OCI-LY1 (cell line): Measurements from ENCODE around the gene MAPKAPK3.

Experiments
- H2AFZ ChIP-seq: fragments of 200-600 bp; sonication (generic), shearing (Covaris generic); 2 replicates; pipeline ENCODE4 v1.6.0; 2014; ENCODE audit warnings: antibody characterized with exemption, mild to moderate bottlenecking, low read length
- H3F3A ChIP-seq: fragments of 200-600 bp; sonication (generic), shearing (Covaris generic); 2 replicates; pipeline ENCODE4 v1.6.0; 2014; ENCODE audit warnings: mild to moderate bottlenecking, antibody characterized with exemption, low read length, moderate library complexity; ENCODE audit not compliant: insufficient read depth
- H3K27ac ChIP-seq: fragments of 200-600 bp; sonication (generic); 2 replicates; pipeline ENCODE4 v1.5.1; 2014; ENCODE audit warnings: low read length, mixed run types, mild to moderate bottlenecking, low read depth; ENCODE audit not compliant: poor library complexity, severe bottlenecking
- H3K27me3 ChIP-seq: fragments of 200-600 bp; sonication (generic); 2 replicates; pipeline ENCODE4 v1.6.0; 2014; ENCODE audit warnings: antibody characterized with exemption, mild to moderate bottlenecking, low read length, moderate library complexity; ENCODE audit not compliant: insufficient read depth
- H3K36me3 ChIP-seq: fragments of 200-600 bp; sonication (generic); 2 replicates; pipeline ENCODE4 v1.6.1; 2014; ENCODE audit warnings: mild to moderate bottlenecking, antibody characterized with exemption, low read length, moderate library complexity, mixed read lengths; ENCODE audit not compliant: insufficient read depth
- H3K4me1 ChIP-seq: fragments of 200-600 bp; sonication (generic); 2 replicates; pipeline ENCODE4 v1.5.1; 2014; ENCODE audit warnings: mild to moderate bottlenecking, low read length, moderate library complexity; ENCODE audit not compliant: insufficient read depth, severe bottlenecking
- H3K4me2 ChIP-seq: fragments of 200-600 bp; sonication (generic), shearing (Covaris generic); 2 replicates; pipeline ENCODE4 v1.6.1; 2014; ENCODE audit warnings: low read length
- H3K4me3 ChIP-seq: fragments of 200-600 bp; sonication (generic); 2 replicates; pipeline ENCODE4 v1.5.1; 2014; ENCODE audit warnings: low read length, low read depth, mild to moderate bottlenecking, mixed read lengths; ENCODE audit not compliant: poor library complexity, severe bottlenecking
- H3K79me2 ChIP-seq: fragments of 200-600 bp; shearing (Covaris generic); 2 replicates; pipeline ENCODE4 v1.6.1; 2016; ENCODE audit warnings: mixed run types, low read length, mixed read lengths; ENCODE audit not compliant: insufficient read depth
- H3K9ac ChIP-seq: fragments of 200-600 bp; sonication (generic), shearing (Covaris generic); 2 replicates; pipeline ENCODE4 v1.6.1; 2014; ENCODE audit warnings: mild to moderate bottlenecking, low read length, mixed read lengths
- H3K9me2 ChIP-seq: fragments of 200-600 bp; sonication (generic), shearing (Covaris generic); 2 replicates; pipeline ENCODE4 v1.6.1; 2014; ENCODE audit warnings: low read depth, mild to moderate bottlenecking, low read length, mixed read lengths
- H3K9me3 ChIP-seq: fragments of 200-600 bp; shearing (Covaris generic); 2 replicates; pipeline ENCODE4 v1.6.1; 2014; ENCODE audit warnings: low read length, mixed read lengths
- H4K20me1 ChIP-seq: fragments of 200-600 bp; sonication (generic), shearing (Covaris generic); 2 replicates; pipeline ENCODE4 v1.6.0; 2016; ENCODE audit warnings: mild to moderate bottlenecking, low read length; ENCODE audit not compliant: insufficient read depth
- EZH2 ChIP-seq: fragments of 200-600 bp; sonication (generic), shearing (Covaris generic); IDR thresholded peaks from 2 replicates; pipeline ENCODE4 v1.8.0; 2017; ENCODE audit warnings: borderline replicate concordance, mixed run types, mild to moderate bottlenecking, antibody characterized with exemption, low read length, moderate library complexity, mixed read lengths
- TF ChIP-seq, protein P1 (sequence below): fragments of 200-600 bp; sonication (generic), shearing (Covaris generic); IDR thresholded peaks from 2 replicates; pipeline ENCODE4 v1.5.1; 2017; ENCODE audit warnings: mild to moderate bottlenecking, antibody characterized with exemption, low read length, moderate library complexity, mixed read lengths

MAPKAPK3 gene

DNA sequence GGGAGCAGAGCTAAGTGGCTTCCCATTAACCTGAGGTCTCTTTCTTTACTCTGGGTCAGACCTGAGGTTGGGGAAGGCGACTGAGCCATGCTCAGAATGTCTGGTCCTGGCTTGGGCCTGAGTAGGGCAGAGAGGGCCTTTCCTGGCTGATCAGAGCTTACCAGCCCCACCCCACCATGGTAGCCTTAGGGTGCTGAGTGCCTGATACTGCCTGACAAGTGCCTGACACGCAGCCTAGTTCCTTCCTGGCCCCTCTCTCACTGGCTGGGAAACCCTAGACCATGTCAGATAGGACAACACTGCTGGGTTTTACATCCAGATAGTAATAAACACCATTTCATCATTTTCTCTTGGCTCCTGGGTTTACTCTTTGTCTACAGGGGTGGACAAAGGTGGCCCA lies 32.0 kb downstream of the MAPKAPK3 start:
- Histone ChIP-seq H3K36me3 (no peaks in the 10 kb centered on the region), H3K4me3 (no peak overlapping the region), H3K27ac (no peak overlapping the region), H3K9me2 (no peaks in the 10 kb centered on the region), H3K4me2 (no peak overlapping the region), H3K9ac (no peak overlapping the region), H3K9me3 (no peaks in the 10 kb centered on the region), H4K20me1 (no peaks in the 10 kb centered on the region), H3K79me2 (no peaks in the 10 kb centered on the region), H3K27me3 (no peaks in the 10 kb centered on the region; the same call in 1 of the 2 replicates), H2AFZ (no peak overlapping the region), H3F3A (no peaks in the 10 kb centered on the region), H3K4me1 (no peaks in the 10 kb centered on the region)
- TF ChIP-seq, protein P1, sequence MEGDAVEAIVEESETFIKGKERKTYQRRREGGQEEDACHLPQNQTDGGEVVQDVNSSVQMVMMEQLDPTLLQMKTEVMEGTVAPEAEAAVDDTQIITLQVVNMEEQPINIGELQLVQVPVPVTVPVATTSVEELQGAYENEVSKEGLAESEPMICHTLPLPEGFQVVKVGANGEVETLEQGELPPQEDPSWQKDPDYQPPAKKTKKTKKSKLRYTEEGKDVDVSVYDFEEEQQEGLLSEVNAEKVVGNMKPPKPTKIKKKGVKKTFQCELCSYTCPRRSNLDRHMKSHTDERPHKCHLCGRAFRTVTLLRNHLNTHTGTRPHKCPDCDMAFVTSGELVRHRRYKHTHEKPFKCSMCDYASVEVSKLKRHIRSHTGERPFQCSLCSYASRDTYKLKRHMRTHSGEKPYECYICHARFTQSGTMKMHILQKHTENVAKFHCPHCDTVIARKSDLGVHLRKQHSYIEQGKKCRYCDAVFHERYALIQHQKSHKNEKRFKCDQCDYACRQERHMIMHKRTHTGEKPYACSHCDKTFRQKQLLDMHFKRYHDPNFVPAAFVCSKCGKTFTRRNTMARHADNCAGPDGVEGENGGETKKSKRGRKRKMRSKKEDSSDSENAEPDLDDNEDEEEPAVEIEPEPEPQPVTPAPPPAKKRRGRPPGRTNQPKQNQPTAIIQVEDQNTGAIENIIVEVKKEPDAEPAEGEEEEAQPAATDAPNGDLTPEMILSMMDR, result no peak
- no peak for TF ChIP-seq EZH2

DNA sequence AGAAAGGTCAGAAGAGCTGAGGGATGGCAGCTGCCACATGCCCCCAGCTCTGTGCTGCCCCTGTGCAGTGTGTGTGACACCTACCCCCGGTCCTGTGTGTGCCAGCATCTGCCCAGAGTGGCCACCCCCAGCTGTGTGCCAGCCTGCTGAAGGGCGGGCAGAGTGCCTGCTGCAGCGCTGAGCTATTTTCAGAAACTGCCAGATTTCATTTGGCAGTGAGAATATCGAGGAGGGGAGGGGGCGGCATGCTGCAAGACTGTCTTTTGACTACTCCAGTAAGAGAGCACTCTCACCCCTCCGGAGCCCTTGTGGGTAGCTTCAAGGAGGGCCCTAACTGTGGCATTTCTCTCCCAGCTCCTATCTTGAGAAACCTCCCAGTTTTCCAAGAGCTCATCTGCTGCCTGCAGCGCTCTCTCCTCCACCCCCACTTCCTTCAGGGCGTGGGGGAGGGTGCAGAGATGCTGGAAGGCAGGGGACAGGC lies 32.5 kb downstream of the MAPKAPK3 start:
- TF ChIP-seq EZH2, result no peak
- TF ChIP-seq, protein P1, result no peak
- H3K9me3 ChIP-seq, result no peaks in the 10 kb centered on the region
- H3F3A ChIP-seq, result no peaks in the 10 kb centered on the region
- H4K20me1 ChIP-seq, result no peaks in the 10 kb centered on the region
- no peaks in the 10 kb centered on the region; the same call in 1 of the 2 replicates for H3K27me3 ChIP-seq
- no peak overlapping the region for H3K27ac ChIP-seq
- H3K4me2 ChIP-seq, result no peak overlapping the region
- H3K4me3 ChIP-seq, result no peak overlapping the region
- H3K9ac ChIP-seq, result no peak overlapping the region
- no peaks in the 10 kb centered on the region for H3K79me2 ChIP-seq
- no peaks in the 10 kb centered on the region for H3K4me1 ChIP-seq
- no peak overlapping the region for H2AFZ ChIP-seq
- H3K9me2 ChIP-seq, result no peaks in the 10 kb centered on the region
- no peaks in the 10 kb centered on the region for H3K36me3 ChIP-seq

DNA sequence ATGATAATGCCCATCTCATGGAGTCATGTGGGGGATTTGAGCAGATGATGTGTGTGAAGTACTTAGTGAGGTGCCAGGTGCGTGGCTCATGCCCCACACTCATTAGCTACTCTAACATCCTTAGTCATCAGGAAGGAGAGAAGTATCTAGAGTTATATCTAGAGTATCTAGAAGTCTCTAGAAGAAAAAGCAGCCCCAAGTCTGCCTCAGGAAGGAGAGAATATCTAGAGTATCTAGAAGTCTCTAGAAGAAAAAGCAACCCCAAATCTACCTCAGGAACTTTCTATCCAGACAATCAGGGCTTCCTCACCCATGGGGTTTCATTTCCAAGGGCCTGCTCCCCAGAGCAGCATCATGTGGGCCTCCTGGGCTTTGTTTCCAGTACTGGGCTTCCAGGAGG lies 33.1 kb downstream of the MAPKAPK3 start:
- Histone ChIP-seq H3F3A (no peaks in the 10 kb centered on the region), H3K27me3 (no peaks in the 10 kb centered on the region; the same call in 1 of the 2 replicates), H3K4me2 (no peak overlapping the region), H2AFZ (no peak overlapping the region), H3K9me3 (no peaks in the 10 kb centered on the region), H4K20me1 (no peaks in the 10 kb centered on the region), H3K4me1 (no peaks in the 10 kb centered on the region), H3K79me2 (no peaks in the 10 kb centered on the region), H3K36me3 (no peaks in the 10 kb centered on the region), H3K9me2 (no peaks in the 10 kb centered on the region), H3K4me3 (no peak overlapping the region), H3K9ac (no peak overlapping the region), H3K27ac (no peak overlapping the region)
- TF ChIP-seq, protein P1, result no peak
- no peak for TF ChIP-seq EZH2
